Peyer's patch (tissue), 4 donors: ENCODE data around the gene CLNK. TPM values are rescaled to one million over a fixed set of nuclear protein-coding genes. Genes with fewer than 3 reads are reported as not detected.

Experiments used
- DNase-seq, 3 donors: peaks; one replicate each; pipeline ENCODE4 v3.0.0-alpha.2; 2017 to 2019
- H3K27ac ChIP-seq, 4 donors: fragments of 200-600 bp; sonication (generic); one replicate each; pipeline ENCODE4 v1.5.1; 2016 to 2019
- H3K27me3 ChIP-seq, 2 donors: fragments of 200-600 bp; sonication (generic); one replicate each; pipeline ENCODE4 v1.5.1; 2019
- H3K36me3 ChIP-seq, 3 donors: fragments of 200-600 bp; sonication (generic); one replicate each; pipeline ENCODE4 v1.5.1; 2016 to 2019
- H3K4me1 ChIP-seq, 4 donors: fragments of 200-600 bp; sonication (generic); one replicate each; pipeline ENCODE4 v1.5.1; 2016 to 2019
- H3K4me3 ChIP-seq, 4 donors: fragments of 200-600 bp; sonication (generic); 1 replicate in 3 of 4; 2 replicates in 1 of 4; pipeline ENCODE4 v1.5.1; 2016 to 2019; ENCODE audit warnings: mild to moderate bottlenecking in 1 of 4
- H3K9me3 ChIP-seq, 4 donors: fragments of 200-600 bp; sonication (generic); one replicate each; pipeline ENCODE4 v1.5.1; 2016 to 2019; ENCODE audit warnings: mild to moderate bottlenecking in 1 of 4
- POLR2A ChIP-seq, 2 donors: fragments of 450-650 bp; IDR thresholded peaks; one replicate each; pipeline ENCODE4 v1.5.1; 2017; ENCODE audit warnings: antibody characterized with exemption in 2 of 2, mild to moderate bottlenecking in 2 of 2, moderate library complexity in 2 of 2
- total RNA-seq, 4 donors: library from RNA; depleted of rRNA; stranded (reverse); fragments of >200 nt; gene quantifications; one replicate each; pipeline ENCODE4 v1.1.0, GENCODE V29; 2016
- TF ChIP-seq, protein P1 (sequence below), 6 experiments: fragments of 450-650 bp in 4 of 6; fragments of 200-600 bp in 2 of 6; sonication (generic) in 1 of 6; IDR thresholded peaks; one replicate each; pipeline ENCODE4 v1.5.1; 2017 to 2019; ENCODE audit warnings: antibody characterized with exemption in 6 of 6, mild to moderate bottlenecking in 3 of 6, moderate library complexity in 1 of 6

Gene CLNK
- total RNA-seq, 4 donors from 2014 or later: 0.13 to 4.1 TPM; not detected in 2

DNA sequence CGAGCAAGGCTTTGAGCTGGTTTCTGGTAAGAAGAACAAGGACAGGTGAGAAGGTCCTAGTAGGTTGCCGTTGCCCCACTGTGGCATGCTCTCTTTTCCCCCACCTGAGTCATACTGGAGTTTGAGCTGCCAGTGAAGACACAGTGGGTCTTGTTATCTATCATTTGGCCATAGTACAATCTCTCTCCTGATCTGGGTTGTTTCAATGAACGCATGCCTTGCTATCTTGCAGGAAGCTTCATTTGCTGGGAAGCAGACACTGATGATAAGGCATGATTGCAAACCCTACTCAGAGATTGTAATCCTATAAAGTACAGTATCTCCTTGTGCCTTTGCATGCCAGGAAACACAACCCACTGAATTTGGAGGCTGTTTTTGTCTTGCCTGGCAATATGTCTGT, 77.4 kb downstream of the CLNK start:
- Histone ChIP-seq H3K27me3 (no peaks in the 10 kb centered on the region), H3K4me3 (no peak overlapping the region), H3K36me3 (no peaks in the 10 kb centered on the region), H3K27ac (no peak overlapping the region), H3K9me3 (no peaks in the 10 kb centered on the region), H3K4me1 (no peaks in the 10 kb centered on the region)
- no peak for TF ChIP-seq POLR2A (IDR thresholded peaks at IDR 0.05)
- TF ChIP-seq, protein P1, sequence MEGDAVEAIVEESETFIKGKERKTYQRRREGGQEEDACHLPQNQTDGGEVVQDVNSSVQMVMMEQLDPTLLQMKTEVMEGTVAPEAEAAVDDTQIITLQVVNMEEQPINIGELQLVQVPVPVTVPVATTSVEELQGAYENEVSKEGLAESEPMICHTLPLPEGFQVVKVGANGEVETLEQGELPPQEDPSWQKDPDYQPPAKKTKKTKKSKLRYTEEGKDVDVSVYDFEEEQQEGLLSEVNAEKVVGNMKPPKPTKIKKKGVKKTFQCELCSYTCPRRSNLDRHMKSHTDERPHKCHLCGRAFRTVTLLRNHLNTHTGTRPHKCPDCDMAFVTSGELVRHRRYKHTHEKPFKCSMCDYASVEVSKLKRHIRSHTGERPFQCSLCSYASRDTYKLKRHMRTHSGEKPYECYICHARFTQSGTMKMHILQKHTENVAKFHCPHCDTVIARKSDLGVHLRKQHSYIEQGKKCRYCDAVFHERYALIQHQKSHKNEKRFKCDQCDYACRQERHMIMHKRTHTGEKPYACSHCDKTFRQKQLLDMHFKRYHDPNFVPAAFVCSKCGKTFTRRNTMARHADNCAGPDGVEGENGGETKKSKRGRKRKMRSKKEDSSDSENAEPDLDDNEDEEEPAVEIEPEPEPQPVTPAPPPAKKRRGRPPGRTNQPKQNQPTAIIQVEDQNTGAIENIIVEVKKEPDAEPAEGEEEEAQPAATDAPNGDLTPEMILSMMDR (IDR thresholded peaks at IDR 0.05): no peak
- DNase-seq: no peak

DNA sequence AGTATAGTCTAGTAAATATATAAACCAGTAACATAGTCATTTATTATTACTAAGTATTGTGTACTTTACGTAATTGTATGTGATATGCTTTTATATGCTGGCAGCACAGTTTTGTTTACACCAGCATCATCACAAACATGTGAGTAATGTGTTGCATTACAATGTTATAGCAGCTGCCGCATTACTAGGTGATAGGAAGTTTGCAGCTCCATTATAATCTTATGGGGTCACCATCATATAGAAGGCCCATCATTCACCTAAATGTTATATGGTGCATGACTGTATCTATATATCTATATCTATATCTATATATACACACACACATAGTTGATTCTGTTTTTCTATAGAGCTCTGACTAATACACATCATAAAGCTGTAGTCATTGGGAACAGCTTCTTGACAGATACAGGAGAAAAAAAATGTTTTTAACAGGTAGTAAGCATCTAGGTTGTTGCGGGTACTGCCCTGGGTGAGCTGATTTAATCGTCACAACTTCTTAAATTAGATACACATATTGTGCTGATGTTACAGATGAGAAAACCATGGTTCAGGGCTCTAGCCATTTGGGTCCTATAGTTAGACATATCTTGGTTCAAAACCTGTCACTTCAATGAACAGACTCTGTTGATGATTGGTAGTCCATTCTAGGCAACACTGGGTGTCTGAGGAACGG, 77.9 kb downstream of the CLNK start:
- TF ChIP-seq, protein P1 (IDR thresholded peaks at IDR 0.05): no peak
- TF ChIP-seq POLR2A (IDR thresholded peaks at IDR 0.05): no peak

DNA sequence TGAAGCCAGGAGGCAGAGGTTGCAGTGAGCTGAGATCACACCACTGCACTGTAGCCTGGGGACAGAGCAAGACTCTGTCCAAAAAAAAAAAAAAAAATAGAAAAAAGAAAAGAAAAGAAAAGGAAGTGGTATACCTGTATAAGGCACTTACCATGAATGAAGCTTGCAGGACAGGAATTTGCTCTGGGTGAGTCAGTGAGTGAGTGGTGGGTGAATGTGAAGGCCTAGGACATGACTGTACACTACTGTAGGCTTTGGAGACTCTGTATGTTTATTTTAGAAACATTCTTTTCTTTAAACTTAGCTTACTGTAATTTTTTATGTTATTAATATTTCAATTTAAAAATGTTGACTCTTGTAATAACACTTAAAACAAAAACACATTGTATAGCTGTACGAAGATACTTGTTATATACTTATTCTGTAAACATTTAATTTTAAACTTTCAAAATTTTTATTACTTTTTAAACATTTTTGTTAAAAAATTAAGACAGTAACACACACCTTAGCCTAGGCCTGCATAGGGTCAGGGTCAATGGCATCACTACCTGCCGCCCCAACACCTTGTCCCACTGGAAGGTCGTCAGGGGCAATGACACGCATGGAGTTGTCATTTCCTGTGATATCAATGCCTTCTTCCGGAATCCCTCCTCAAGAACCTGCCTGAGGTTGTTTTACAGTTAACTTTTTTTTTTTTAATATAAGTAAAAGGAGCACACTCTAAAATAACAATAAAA, 78.7 kb downstream of the CLNK start:
- Histone ChIP-seq H3K4me3 (no peak overlapping the region), H3K36me3 (no peaks in the 10 kb centered on the region), H3K27ac (no peak overlapping the region), H3K27me3 (no peaks in the 10 kb centered on the region), H3K4me1 (no peaks in the 10 kb centered on the region), H3K9me3 (no peaks in the 10 kb centered on the region)
- TF ChIP-seq POLR2A (IDR thresholded peaks at IDR 0.05): no peak
- TF ChIP-seq, protein P1 (IDR thresholded peaks at IDR 0.05): no peak
- no peak for DNase-seq

More for the DNA sequence above, 77.9 kb downstream of the CLNK start:
- no peaks in the 10 kb centered on the region for H3K27me3 ChIP-seq
- H3K27ac ChIP-seq: no peak overlapping the region
- H3K4me3 ChIP-seq: no peak overlapping the region
- H3K4me1 ChIP-seq: no peaks in the 10 kb centered on the region
- no peak for DNase-seq
- H3K36me3 ChIP-seq: no peaks in the 10 kb centered on the region
- no peaks in the 10 kb centered on the region for H3K9me3 ChIP-seq

DNA sequence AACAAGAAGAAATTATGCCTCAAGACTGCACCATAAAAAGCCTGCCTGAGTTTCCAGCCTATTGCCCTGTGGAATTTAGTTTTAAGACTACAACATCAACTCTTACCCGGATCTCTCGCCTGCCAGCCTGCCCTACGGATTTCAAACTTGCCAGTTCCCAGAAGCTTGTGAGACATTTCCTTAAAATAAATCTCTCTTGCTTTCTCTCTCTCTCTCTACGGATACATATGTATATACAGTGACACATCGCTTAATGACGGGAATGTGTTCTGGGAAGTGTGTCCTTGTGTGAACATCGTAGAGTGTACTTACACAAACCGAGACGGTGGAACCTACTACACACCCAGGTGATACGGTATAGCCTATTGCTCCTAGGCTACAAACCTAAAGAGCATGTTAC, 79.5 kb downstream of the CLNK start:
- Histone ChIP-seq H3K4me1 (no peaks in the 10 kb centered on the region), H3K27ac (no peak overlapping the region), H3K27me3 (no peaks in the 10 kb centered on the region), H3K9me3 (no peaks in the 10 kb centered on the region), H3K36me3 (no peaks in the 10 kb centered on the region), H3K4me3 (no peak overlapping the region)
- TF ChIP-seq, protein P1 (IDR thresholded peaks at IDR 0.05): no peak
- TF ChIP-seq POLR2A (IDR thresholded peaks at IDR 0.05): no peak
- DNase-seq: no peak

DNA sequence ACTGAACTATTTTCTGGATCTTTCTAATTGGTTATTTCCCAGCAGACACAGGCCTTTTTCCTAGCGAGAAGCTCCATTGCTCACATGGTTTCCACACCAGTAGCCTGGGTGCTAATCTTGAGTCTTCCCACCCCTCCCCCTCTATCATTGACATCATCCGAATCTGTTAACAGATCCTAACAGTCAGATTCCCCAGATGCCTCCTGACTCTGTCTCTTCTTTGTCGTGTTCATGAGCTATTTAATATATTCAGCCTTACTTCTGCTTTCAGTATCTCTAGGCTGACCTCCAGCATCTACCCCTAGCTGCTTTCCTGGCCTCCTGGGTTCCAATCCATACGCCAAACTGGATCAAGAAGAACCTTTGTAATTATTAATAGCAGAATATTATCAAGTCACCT, 85.0 kb downstream of the CLNK start:
- no peaks in the 10 kb centered on the region for H3K36me3 ChIP-seq

More for the DNA sequence above, 85.0 kb downstream of the CLNK start:
- Histone ChIP-seq H3K4me3 (no peak overlapping the region), H3K4me1 (no peaks in the 10 kb centered on the region), H3K9me3 (no peaks in the 10 kb centered on the region), H3K27me3 (no peaks in the 10 kb centered on the region), H3K27ac (no peak overlapping the region)
- no peak for DNase-seq
- TF ChIP-seq POLR2A (IDR thresholded peaks at IDR 0.05): no peak
- TF ChIP-seq, protein P1 (IDR thresholded peaks at IDR 0.05): no peak
